ENCODE results near the gene HTR2B.
"Not testable (repeated sequence)": the region's sequence is repeated elsewhere in the genome, so short reads cannot be mapped to it uniquely, and the experiment has no call there.

HTR2B gene

DNA sequence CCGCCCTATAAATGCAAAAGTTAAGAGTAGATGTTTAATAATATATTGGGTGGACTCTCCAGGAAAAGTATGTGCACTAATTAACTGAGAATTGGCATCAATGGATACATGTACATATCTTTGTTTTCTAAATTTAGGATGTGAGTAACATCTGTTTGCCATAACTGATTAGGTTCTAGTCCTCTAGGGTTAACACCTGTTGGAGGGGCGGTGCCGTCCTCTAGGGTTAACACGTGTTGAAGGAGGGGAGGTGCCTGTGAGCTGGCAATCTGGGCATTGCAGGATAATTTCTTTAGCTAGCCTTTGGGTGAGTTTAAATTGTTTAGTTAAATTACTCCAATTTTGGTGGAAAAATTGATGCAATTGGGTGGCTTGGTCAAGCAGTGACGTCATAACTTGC lies 30.9 kb downstream of the HTR2B start:
- DNase-seq (ENCODE audit: low spot score): no peak

DNA sequence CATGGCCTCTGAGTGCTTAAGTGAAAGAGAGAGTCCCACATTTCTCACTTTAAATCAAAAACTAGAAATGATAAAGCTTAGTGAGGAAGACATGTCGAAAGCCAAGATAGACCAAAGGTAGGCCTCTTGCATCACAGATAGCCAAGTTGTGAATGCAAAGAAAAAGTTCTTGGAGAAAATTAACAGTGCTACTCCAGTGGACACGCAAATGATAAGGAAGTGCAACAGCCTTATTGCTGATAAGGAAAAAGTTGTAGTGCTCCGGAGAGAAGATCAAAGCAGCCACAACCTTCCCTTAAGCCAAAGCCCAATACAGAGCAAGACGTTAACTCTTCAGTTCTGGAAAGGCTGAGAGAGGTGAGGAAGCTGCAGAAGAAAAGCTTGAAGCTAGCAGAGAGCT lies 36.1 kb downstream of the HTR2B start:
- no peak for DNase-seq (ENCODE audit: low spot score)

DNA sequence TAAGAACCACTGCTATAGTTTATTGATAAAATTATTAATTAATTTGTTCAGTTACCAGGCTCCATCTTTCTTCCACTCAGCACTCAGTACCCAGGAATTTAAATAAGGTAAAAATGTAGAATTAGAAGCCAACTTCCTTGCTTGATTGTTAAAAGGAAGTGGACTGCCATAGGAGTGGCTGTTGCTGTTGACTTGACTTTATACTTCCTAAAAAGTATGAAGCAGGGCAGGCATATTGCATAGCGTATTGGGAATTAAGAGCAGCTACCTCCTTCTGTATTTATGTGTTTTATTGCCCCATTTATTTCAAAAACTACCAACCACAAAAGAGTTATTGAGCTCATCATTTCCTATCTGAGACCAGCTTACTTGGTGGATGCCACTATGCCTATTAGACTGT lies 40.3 kb downstream of the HTR2B start:
- DNase-seq (ENCODE audit: low spot score): no peak

DNA sequence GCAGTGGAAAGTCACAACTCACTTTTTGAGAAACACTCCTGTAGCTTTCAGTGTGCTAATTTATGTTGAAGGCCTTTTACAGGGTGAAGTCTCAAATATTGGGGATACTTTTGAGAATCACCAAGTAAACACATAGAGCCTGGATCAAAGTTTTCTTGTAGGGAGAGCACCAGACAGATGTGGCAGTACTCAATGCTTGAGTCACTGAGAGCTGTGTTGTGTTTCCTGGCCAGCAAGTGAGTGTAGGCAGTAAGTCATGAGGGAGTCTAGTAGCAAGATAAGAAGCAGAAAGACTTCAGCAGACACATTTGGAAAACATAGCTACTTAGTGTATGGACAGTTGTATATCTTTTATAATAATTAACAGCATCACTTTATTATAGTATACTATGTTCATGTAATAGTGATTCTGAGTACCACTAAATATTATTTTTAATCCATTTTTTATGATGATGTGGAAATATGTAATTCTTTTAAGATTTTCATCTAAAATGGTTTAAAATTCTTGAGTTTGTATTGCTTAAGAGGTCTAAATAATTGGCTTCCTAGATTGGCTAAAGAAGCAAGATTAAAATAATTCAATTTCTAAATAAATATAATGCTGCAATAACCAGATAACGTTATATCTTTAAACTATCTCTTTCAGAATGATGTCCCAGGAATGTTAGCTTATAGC lies 55.3 kb downstream of the HTR2B start:
- DNase-seq (ENCODE audit: low spot score): no peak

DNA sequence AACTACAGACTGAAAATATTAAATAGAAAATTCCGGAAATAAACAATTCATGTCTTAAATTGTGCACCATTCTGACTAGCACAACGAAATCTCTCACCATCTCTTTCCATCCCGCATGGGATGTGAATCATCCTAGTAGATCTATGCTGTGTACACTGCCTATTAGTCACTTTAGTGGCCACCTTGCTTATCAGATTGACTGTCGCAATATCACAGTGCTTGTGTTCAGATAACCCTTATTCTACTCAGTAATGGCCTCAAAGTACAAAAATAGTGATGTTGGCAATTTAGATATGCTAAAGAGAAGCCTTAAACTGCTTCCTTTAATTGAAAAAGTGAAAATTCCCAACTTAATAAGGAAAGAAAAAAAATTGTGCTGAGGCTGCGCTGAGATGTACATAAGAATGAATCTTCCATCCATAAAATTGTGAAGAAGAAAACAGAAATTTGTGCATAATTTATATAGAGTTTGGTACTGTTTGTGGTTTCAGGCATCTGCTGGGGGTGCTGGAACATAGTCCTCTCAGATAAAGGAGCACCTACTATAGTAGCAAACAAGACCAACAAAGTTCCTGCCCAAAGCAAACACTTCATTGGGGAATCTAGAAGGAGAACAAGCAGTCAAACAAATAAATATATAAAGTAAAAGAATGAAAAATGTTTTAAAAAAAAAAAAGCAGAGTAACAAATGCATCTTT lies 56.2 kb downstream of the HTR2B start:
- DNase-seq (ENCODE audit: low spot score): no peak

DNA sequence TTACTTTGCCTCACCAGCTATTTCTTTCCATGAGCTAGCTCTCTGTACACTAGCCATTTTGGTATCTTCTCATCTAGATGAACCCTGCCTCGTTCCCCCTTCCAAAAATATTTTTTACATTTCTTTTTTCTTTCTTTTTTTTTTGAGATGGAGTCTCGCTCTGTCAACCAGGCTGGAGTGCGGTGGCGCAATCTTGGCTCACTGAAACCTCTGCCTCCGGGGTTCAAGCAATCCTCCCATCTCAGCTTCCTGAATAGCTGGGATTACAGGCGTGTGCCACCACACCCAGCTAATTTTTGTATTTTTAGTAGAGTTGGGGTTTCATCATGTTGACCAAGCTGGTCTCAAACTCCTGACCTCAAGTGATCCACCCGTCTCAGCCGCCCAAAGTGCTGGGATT lies 57.3 kb downstream of the HTR2B start:
- not testable (repeated sequence) for DNase-seq (ENCODE audit: low spot score)

DNA sequence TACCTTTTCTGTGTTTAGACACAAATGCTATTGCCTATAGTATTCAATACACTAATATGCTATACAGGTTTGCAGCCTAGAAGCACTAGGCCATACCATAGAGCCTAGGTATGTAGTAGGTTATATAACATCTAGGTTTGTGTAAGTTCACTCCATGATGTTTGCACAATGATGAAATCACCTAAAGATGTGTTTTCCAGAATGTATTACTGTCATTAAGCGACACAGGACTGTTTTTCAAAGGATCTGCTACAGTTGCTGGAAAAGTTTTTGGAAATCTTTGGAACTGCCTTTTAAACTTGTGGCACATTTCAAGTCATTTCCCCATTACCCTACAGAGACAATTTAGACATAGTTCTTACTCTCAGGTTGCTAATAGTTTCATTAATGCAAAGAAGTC lies 58.9 kb downstream of the HTR2B start:
- no peak for DNase-seq (ENCODE audit: low spot score)

DNA sequence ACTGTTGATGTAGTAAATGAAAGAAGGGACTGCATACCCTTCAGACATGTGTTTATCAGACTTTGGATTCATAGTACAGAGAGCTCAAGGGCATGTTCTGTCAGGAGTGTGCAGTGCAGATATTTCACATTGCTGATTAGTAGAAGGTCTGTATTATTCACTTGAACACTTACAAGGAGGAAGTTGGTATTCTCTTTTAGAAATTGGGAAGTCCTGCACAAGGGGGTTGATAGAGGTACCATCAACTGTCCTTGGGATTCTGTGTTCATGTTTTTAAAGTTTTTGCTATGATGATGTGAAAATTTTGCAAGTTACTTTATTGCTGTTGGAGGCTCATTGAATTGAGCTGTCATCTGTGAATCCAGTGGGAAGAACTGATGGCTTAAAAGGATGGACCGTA lies 61.5 kb downstream of the HTR2B start:
- DNase-seq (ENCODE audit: low spot score): no peak

DNA sequence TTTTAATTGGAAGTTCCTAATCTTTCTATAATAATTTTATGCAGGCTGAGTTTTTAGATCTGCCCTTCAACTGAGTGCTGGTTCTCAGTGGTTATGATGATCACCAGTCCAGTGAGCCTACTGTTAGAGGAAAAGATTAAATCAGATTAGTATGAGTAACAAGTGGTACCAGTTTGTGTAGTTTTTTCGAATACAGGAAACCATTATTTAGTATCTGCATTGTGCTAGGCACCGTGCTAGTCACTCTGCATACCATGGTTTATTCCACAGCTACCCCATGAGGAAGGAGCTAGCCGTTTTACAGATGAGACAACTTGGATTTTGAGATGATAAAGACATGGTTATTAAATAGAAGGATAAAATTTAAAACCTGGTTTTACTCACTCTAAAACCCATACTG lies 62.1 kb downstream of the HTR2B start:
- DNase-seq (ENCODE audit: low spot score): no peak

DNA sequence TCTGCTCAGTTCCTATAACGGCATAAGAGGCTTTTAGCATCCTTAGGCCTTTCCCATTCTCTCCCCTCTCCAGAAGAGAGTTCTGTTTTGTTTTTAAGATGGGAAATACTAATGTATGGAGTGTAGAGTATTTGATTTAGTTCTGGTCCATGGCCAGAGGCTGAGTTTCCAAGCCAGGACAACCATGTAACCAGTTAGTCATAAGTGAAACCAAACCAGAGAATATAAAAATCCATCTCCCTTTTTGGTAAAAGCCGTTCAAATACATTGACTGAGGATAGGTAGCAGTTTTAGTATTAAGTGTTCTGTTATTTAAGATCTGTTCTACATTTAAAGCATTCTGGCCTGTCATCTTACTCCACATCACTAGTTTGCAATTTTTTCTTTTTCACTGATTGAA lies 65.1 kb downstream of the HTR2B start:
- no peak for DNase-seq (ENCODE audit: low spot score)

DNA sequence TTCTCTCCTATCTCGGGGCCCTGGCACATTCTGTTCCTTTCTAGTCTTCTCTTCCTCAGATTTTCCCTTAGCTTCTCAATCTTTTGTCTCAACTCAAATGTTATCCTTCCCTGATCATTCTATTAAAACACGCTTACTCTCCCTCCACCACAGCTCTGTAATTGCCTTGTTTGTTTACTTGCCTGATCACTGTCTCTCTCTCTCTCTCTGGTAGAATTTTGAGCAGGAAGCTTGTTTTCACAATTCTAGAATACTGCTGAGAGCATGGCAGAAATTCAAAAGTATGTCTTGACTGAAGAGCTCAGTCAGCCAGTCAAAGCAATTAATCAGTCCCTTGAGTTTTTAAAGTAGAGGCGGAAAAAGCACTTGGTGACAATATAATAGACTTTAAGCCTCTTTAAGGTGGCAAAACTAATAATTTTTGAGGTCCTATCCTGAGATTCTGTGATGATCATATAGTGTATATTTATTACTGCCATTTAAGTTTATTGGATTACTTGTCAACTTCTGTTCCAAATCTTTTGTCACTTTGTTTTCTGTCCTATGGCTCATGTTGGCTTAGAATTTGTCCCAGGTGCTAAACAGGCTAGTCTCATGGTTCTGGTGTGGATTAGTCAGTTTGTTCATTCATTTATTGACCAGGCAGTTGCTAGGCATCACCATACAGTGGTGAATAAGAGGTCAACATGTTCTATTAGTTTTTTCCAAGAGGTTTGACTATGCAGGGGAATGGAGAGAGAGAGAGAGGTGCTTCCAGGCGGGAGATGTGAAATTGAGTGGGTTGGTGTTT lies 65.9 kb downstream of the HTR2B start:
- no peak for DNase-seq (ENCODE audit: low spot score)

Data from D341Med (cell line).